A549 (cell line): ENCODE data around the gene MAP1S.

Experiments
- CHD4 ChIP-seq: fragments of 200-600 bp; sonication (generic); IDR thresholded peaks from 2 replicates; pipeline ENCODE4 v1.6.1; 2016; ENCODE audit warnings: antibody characterized with exemption, mild to moderate bottlenecking, borderline replicate concordance
- REST ChIP-seq: fragments of 200-600 bp; sonication (generic); IDR thresholded peaks from 2 replicates; pipeline ENCODE4 v1.6.1; 2016; ENCODE audit warnings: antibody characterized with exemption, mild to moderate bottlenecking, moderate library complexity
- ZC3H11A ChIP-seq: fragments of 450-650 bp; IDR thresholded peaks from 2 replicates; pipeline ENCODE4 v1.6.1; 2014; ENCODE audit warnings: antibody characterized with exemption, mild to moderate bottlenecking

GRCh38 chr19:17767559-17767958 lies 48.3 kb downstream of the MAP1S start:
- TF ChIP-seq REST (no peak), CHD4 (no peak), ZC3H11A (no peak)
